Neural cell (in vitro differentiated cells): ENCODE data around the gene PLCE1. TPM values are rescaled to one million over a fixed set of nuclear protein-coding genes. Genes with fewer than 3 reads are reported as not detected.

Experiments used
- H2AFZ ChIP-seq: fragments of 200-600, 300-800 bp; sonication (generic), shearing (Covaris generic); 2 replicates; pipeline ENCODE4 v1.6.0; 2014; ENCODE audit warnings: low read depth, mild to moderate bottlenecking, antibody characterized with exemption, low read length, moderate library complexity
- H3F3A ChIP-seq: fragments of 200-600 bp; shearing (Covaris generic); 2 replicates; pipeline ENCODE4 v1.6.1; 2016; ENCODE audit warnings: mild to moderate bottlenecking, moderate library complexity, mixed read lengths, antibody characterized with exemption, low read length; ENCODE audit not compliant: insufficient read depth, poor library complexity, severe bottlenecking
- H3K27ac ChIP-seq: fragments of 200-600, 300-800 bp; sonication (generic), shearing (Covaris generic); 2 replicates; pipeline ENCODE4 v1.5.1; 2014; ENCODE audit warnings: mild to moderate bottlenecking, low read length, moderate library complexity
- H3K27me3 ChIP-seq: fragments of 300-800, 200-600 bp; sonication (generic), shearing (Covaris generic); 2 replicates; pipeline ENCODE4 v1.6.0; 2014; ENCODE audit warnings: mild to moderate bottlenecking, low read depth, low read length, moderate library complexity; ENCODE audit not compliant: insufficient read depth
- H3K36me3 ChIP-seq: fragments of 300-800, 200-600 bp; sonication (generic), shearing (Covaris generic); 2 replicates; pipeline ENCODE4 v1.5.1; 2014; ENCODE audit warnings: mild to moderate bottlenecking, antibody characterized with exemption, low read length, moderate library complexity; ENCODE audit not compliant: insufficient read depth
- H3K4me2 ChIP-seq: fragments of 300-800, 200-600 bp; sonication (generic), shearing (Covaris generic); 2 replicates; pipeline ENCODE4 v1.6.0; 2014; ENCODE audit warnings: mild to moderate bottlenecking, low read length
- H3K4me3 ChIP-seq: fragments of 300-800, 200-600 bp; sonication (generic), shearing (Covaris generic); 2 replicates; pipeline ENCODE4 v1.5.1; 2014; ENCODE audit warnings: mild to moderate bottlenecking, low read length, moderate library complexity
- H3K79me2 ChIP-seq: fragments of 200-600 bp; shearing (Covaris generic); replicated peaks from 2 replicates; pipeline ENCODE4 v1.6.0; 2014; ENCODE audit warnings: mild to moderate bottlenecking, low read length, moderate library complexity; ENCODE audit not compliant: insufficient read depth
- H3K9ac ChIP-seq: fragments of 300-800, 200-600 bp; sonication (generic), shearing (Covaris generic); 2 replicates; pipeline ENCODE4 v1.6.1; 2016; ENCODE audit warnings: mild to moderate bottlenecking, low read length, mixed read lengths
- H3K9me2 ChIP-seq: fragments of 200-600 bp; shearing (Covaris generic); 2 replicates; pipeline ENCODE4 v1.6.1; 2016; ENCODE audit warnings: mild to moderate bottlenecking, low read length, mixed read lengths; ENCODE audit not compliant: insufficient read depth
- H3K9me3 ChIP-seq: fragments of 200-600, 300-800 bp; sonication (generic), shearing (Covaris generic); 2 replicates; pipeline ENCODE4 v1.6.1; 2016; ENCODE audit warnings: mild to moderate bottlenecking, mixed run types, low read length, moderate library complexity, mixed read lengths
- H4K20me1 ChIP-seq: fragments of 200-600 bp; shearing (Covaris generic); 2 replicates; pipeline ENCODE4 v1.6.1; 2016; ENCODE audit warnings: mild to moderate bottlenecking, mixed run types; ENCODE audit not compliant: insufficient read depth
- EP300 ChIP-seq: fragments of 450-650 bp; conservative IDR thresholded peaks from 2 replicates; pipeline ENCODE4 v1.6.1; 2014; ENCODE audit warnings: antibody characterized with exemption, mild to moderate bottlenecking, moderate library complexity; ENCODE audit not compliant: poor library complexity, severe bottlenecking
- EZH2 ChIP-seq: fragments of 200-600, 300-800 bp; shearing (Covaris generic), sonication (generic); IDR thresholded peaks from 2 replicates; pipeline ENCODE4 v1.6.1; 2014; ENCODE audit warnings: antibody characterized with exemption, low read length, borderline replicate concordance, mild to moderate bottlenecking; ENCODE audit not compliant: insufficient read depth, poor library complexity, severe bottlenecking
- MXI1 ChIP-seq: fragments of 450-650 bp; conservative IDR thresholded peaks from 2 replicates; pipeline ENCODE4 v1.6.1; 2014; ENCODE audit warnings: antibody characterized with exemption, mild to moderate bottlenecking; ENCODE audit not compliant: poor library complexity, severe bottlenecking
- POLR2AphosphoS5 ChIP-seq: IDR thresholded peaks from 2 replicates; pipeline ENCODE4 v1.6.1; 2012
- RAD21 ChIP-seq: fragments of 450-650 bp; conservative IDR thresholded peaks from 2 replicates; pipeline ENCODE4 v1.6.1; 2014; ENCODE audit warnings: antibody characterized with exemption, mild to moderate bottlenecking, moderate library complexity
- REST ChIP-seq: IDR thresholded peaks from 2 replicates; pipeline ENCODE4 v1.6.1; 2012; ENCODE audit warnings: borderline replicate concordance
- SMC3 ChIP-seq: fragments of 450-650 bp; conservative IDR thresholded peaks from 2 replicates; pipeline ENCODE4 v1.6.1; 2014; ENCODE audit warnings: antibody characterized with exemption, mild to moderate bottlenecking, moderate library complexity; ENCODE audit not compliant: poor library complexity
- TAF1 ChIP-seq: IDR thresholded peaks from 2 replicates; pipeline ENCODE4 v1.6.1; 2012; ENCODE audit warnings: low read depth
- polyA plus RNA-seq: library from polyadenylated mRNA; depleted of rRNA; stranded (reverse); fragments of >200 nt; gene quantifications from 2 replicates; pipeline ENCODE4 v1.2.3, GENCODE V29; 2014
- TF ChIP-seq, protein P1 (sequence below): fragments of 450-650 bp; IDR thresholded peaks from 2 replicates; pipeline ENCODE4 v1.5.1; 2014; ENCODE audit warnings: antibody characterized with exemption, mild to moderate bottlenecking, moderate library complexity; ENCODE audit not compliant: poor library complexity, severe bottlenecking

PLCE1 gene
- polyA plus RNA-seq, 1 donor from 2014 or later = 0.22 TPM

DNA sequence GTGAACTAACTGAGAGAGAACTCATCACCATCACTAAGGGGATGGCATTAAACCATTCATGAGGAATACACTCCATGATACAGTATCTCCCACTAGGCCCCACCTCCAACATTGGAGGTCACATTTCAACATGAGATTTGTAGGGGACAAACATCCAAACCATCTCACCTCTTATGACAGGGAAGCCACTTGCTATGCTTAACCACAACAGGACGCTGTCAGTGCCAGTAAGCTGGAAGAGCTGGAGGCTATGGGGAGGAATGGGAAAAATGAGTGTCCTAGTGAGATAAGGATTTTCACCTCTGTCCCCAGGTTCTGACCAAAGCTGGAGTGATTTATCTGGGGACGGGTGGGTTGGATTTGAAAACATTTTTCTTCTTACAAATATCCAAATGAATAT is 17.6 kb downstream of the PLCE1 start:
- Histone ChIP-seq H3K79me2 (no peaks in the 10 kb centered on the region), H3K9ac (no peak overlapping the region), H2AFZ (no peak overlapping the region), H3K27ac (no peak overlapping the region), H3K9me2 (no peaks in the 10 kb centered on the region), H3F3A (no peaks in the 10 kb centered on the region), H4K20me1 (no peaks in the 10 kb centered on the region), H3K4me2 (no peak overlapping the region), H3K4me3 (no peak overlapping the region), H3K9me3 (peaks cover 7% of the 10 kb centered on the region), H3K27me3 (no peaks in the 10 kb centered on the region), H3K36me3 (no peaks in the 10 kb centered on the region)
- TF ChIP-seq RAD21 (no peak), SMC3 (no peak), MXI1 (no peak), POLR2AphosphoS5 (no peak), EP300 (no peak), EZH2 (no peak)
- TF ChIP-seq, protein P1, sequence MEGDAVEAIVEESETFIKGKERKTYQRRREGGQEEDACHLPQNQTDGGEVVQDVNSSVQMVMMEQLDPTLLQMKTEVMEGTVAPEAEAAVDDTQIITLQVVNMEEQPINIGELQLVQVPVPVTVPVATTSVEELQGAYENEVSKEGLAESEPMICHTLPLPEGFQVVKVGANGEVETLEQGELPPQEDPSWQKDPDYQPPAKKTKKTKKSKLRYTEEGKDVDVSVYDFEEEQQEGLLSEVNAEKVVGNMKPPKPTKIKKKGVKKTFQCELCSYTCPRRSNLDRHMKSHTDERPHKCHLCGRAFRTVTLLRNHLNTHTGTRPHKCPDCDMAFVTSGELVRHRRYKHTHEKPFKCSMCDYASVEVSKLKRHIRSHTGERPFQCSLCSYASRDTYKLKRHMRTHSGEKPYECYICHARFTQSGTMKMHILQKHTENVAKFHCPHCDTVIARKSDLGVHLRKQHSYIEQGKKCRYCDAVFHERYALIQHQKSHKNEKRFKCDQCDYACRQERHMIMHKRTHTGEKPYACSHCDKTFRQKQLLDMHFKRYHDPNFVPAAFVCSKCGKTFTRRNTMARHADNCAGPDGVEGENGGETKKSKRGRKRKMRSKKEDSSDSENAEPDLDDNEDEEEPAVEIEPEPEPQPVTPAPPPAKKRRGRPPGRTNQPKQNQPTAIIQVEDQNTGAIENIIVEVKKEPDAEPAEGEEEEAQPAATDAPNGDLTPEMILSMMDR = no peak

GRCh38 chr10:94012834-94013233 is 19.1 kb downstream of the PLCE1 start:
- Histone ChIP-seq H3K9me3 (peaks cover 7% of the 10 kb centered on the region), H2AFZ (no peak overlapping the region), H4K20me1 (no peaks in the 10 kb centered on the region), H3K4me2 (no peak overlapping the region), H3K36me3 (no peaks in the 10 kb centered on the region), H3K79me2 (no peaks in the 10 kb centered on the region), H3F3A (no peaks in the 10 kb centered on the region), H3K27me3 (no peaks in the 10 kb centered on the region), H3K9ac (no peak overlapping the region), H3K9me2 (no peaks in the 10 kb centered on the region), H3K27ac (no peak overlapping the region), H3K4me3 (no peak overlapping the region)
- TF ChIP-seq REST = no peak
- TF ChIP-seq MXI1 = no peak
- no peak for TF ChIP-seq POLR2AphosphoS5

DNA sequence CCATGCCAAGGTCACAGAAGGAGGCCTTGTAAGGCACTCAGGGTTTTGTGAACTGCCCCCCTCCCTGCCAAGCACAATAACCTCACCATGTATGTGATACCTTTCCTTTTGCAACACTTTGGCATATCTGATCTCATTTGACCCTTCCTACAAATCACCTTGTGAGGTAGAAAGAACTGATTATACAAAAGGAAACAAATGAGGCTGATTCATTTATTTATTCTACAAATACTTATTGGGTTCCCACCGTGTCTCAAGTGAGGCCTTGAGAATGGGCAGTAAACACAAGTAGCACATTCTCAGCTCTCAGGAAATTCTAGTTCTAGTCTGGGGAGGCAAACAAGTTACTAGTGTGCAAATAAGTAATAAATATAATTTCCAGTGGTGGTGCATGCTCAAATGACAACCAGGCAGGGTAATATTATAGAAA is 19.6 kb downstream of the PLCE1 start:
- TF ChIP-seq POLR2AphosphoS5 = no peak
- no peak for TF ChIP-seq REST
- no peak for TF ChIP-seq SMC3
- TF ChIP-seq EZH2 = no peak
- no peak for TF ChIP-seq MXI1
- TF ChIP-seq EP300 = no peak
- TF ChIP-seq, protein P1 = no peak
- no peak for TF ChIP-seq TAF1
- no peak for TF ChIP-seq RAD21
- no peak overlapping the region for H3K4me3 ChIP-seq
- H3K9me2 ChIP-seq = no peaks in the 10 kb centered on the region
- H2AFZ ChIP-seq = no peak overlapping the region
- H3K9me3 ChIP-seq = peaks cover 7% of the 10 kb centered on the region
- no peaks in the 10 kb centered on the region for H3K27me3 ChIP-seq
- no peaks in the 10 kb centered on the region for H4K20me1 ChIP-seq
- no peak overlapping the region for H3K4me2 ChIP-seq
- H3K9ac ChIP-seq = no peak overlapping the region
- no peaks in the 10 kb centered on the region for H3K79me2 ChIP-seq
- no peaks in the 10 kb centered on the region for H3K36me3 ChIP-seq
- H3K27ac ChIP-seq = no peak overlapping the region
- no peaks in the 10 kb centered on the region for H3F3A ChIP-seq
